Ishikawa (cell line): ENCODE measurements around the gene ZNF582.

ENCODE experiments used
- CEBPB ChIP-seq: IDR thresholded peaks from 2 replicates; pipeline ENCODE4 v1.6.1; 2012
- CREB1 ChIP-seq: IDR thresholded peaks from 2 replicates; pipeline ENCODE4 v1.6.1; 2012; ENCODE audit warnings: low read depth
- EP300 ChIP-seq: IDR thresholded peaks from 2 replicates; pipeline ENCODE4 v1.6.1; 2012; ENCODE audit warnings: borderline replicate concordance
- FOXM1 ChIP-seq: IDR thresholded peaks from 2 replicates; pipeline ENCODE4 v1.6.1; 2012; ENCODE audit warnings: low read depth, borderline replicate concordance
- NFIC ChIP-seq: IDR thresholded peaks from 2 replicates; pipeline ENCODE4 v1.6.1; 2012
- RAD21 ChIP-seq: IDR thresholded peaks from 2 replicates; pipeline ENCODE4 v1.6.1; 2012; ENCODE audit warnings: low read depth
- TAF1 ChIP-seq: IDR thresholded peaks from 2 replicates; pipeline ENCODE4 v1.6.1; 2012; ENCODE audit warnings: low read depth, mild to moderate bottlenecking
- TEAD4 ChIP-seq: IDR thresholded peaks from 2 replicates; pipeline ENCODE4 v1.6.1; 2012
- YY1 ChIP-seq: IDR thresholded peaks from 2 replicates; pipeline ENCODE4 v1.6.1; 2012; ENCODE audit warnings: low read depth
- ZBTB7A ChIP-seq: IDR thresholded peaks from 2 replicates; pipeline ENCODE4 v1.6.1; 2012; ENCODE audit warnings: low read depth
- TF ChIP-seq, protein P1 (sequence below): IDR thresholded peaks from 2 replicates; pipeline ENCODE4 v1.6.1; 2012; ENCODE audit warnings: low read depth, mild to moderate bottlenecking
- TF ChIP-seq, protein P2 (sequence below): IDR thresholded peaks from 2 replicates; pipeline ENCODE4 v1.6.1; 2012

DNA sequence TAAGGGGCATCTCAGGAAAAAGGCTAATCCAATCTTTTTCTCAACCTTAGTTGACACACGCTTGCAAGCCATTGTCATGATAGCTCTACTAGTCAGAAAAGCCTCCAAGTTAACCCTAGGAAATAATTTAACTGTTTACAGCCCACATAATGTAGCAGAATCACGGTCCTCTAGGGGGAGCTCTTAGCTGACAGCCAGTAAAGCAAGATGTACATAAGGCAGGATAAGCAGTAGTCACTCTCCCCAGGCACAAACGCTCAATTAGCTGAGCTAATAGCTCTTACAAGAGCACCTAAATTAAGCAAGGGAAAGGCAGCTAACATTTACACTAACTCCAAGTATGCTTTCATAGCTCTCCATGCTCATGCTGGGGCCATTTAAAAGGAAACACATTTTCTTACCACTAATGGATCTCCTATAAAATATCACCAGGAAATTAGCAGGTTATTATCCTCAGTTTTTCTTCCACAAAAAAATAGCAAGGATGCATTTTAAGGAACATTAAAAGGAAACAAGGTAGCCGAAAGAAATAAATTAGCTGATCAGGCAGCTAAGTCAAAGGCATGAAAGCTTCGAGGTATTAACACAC, 45.0 kb downstream of the ZNF582 start:
- no peak for TF ChIP-seq EP300
- TF ChIP-seq NFIC, result no peak
- peak; percentile 31; the same call in 1 of the 2 replicates for TF ChIP-seq RAD21
- TF ChIP-seq FOXM1, result no peak
- TF ChIP-seq ZBTB7A, result no peak
- TF ChIP-seq, protein P1, sequence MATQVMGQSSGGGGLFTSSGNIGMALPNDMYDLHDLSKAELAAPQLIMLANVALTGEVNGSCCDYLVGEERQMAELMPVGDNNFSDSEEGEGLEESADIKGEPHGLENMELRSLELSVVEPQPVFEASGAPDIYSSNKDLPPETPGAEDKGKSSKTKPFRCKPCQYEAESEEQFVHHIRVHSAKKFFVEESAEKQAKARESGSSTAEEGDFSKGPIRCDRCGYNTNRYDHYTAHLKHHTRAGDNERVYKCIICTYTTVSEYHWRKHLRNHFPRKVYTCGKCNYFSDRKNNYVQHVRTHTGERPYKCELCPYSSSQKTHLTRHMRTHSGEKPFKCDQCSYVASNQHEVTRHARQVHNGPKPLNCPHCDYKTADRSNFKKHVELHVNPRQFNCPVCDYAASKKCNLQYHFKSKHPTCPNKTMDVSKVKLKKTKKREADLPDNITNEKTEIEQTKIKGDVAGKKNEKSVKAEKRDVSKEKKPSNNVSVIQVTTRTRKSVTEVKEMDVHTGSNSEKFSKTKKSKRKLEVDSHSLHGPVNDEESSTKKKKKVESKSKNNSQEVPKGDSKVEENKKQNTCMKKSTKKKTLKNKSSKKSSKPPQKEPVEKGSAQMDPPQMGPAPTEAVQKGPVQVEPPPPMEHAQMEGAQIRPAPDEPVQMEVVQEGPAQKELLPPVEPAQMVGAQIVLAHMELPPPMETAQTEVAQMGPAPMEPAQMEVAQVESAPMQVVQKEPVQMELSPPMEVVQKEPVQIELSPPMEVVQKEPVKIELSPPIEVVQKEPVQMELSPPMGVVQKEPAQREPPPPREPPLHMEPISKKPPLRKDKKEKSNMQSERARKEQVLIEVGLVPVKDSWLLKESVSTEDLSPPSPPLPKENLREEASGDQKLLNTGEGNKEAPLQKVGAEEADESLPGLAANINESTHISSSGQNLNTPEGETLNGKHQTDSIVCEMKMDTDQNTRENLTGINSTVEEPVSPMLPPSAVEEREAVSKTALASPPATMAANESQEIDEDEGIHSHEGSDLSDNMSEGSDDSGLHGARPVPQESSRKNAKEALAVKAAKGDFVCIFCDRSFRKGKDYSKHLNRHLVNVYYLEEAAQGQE, result no peak
- no peak for TF ChIP-seq CEBPB
- no peak for TF ChIP-seq YY1
- TF ChIP-seq CREB1, result no peak
- TF ChIP-seq, protein P2, sequence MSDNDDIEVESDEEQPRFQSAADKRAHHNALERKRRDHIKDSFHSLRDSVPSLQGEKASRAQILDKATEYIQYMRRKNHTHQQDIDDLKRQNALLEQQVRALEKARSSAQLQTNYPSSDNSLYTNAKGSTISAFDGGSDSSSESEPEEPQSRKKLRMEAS, result no peak
- TF ChIP-seq TEAD4, result no peak
- no peak for TF ChIP-seq TAF1
